Measurements from ENCODE around the gene SLC36A2. TPM values are rescaled to one million over a fixed set of nuclear protein-coding genes. Genes with fewer than 3 reads are reported as not detected.

Gene SLC36A2
- total RNA-seq, 2 donors from 2014 or later, result not detected

DNA sequence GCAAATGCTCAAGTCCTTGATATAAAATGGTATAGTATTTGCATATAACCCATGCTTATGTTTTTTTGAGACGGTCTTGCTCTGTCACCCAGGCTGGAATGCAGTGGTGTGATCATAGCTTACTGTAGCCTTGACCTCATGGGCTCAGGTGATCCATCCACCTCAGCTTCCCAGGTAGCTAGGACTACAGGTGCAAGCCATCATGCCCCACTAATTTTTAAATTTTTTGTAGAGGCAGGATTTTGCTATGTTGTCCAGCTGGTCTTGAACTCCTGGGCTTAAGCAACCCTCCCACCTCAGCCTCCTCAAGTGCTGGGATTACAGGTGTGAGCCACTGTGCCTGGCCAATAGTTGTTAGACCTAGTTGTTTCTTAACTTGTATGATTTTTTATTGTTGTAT is 61.1 kb downstream of the SLC36A2 start:
- ATAC-seq (ENCODE audit: insufficient number of reproducible peaks, low FRiP score, low read depth) (no peak), DNase-seq (ENCODE audit: low spot score) (no peak)
- Histone ChIP-seq H3K4me3 (no peak overlapping the region), H3K27ac (no peak overlapping the region), H3K36me3 (no peaks in the 10 kb centered on the region), H3K9me3 (no peaks in the 10 kb centered on the region), H3K4me1 (ENCODE audit: control insufficient read depth in 1 of 2, low read depth in 2 of 2) (no peaks in the 10 kb centered on the region), H3K27me3 (replicated peaks; ENCODE audit: insufficient read depth) (no peaks in the 10 kb centered on the region)
- no peak for TF ChIP-seq CTCF (IDR thresholded peaks at IDR 0.05)

DNA sequence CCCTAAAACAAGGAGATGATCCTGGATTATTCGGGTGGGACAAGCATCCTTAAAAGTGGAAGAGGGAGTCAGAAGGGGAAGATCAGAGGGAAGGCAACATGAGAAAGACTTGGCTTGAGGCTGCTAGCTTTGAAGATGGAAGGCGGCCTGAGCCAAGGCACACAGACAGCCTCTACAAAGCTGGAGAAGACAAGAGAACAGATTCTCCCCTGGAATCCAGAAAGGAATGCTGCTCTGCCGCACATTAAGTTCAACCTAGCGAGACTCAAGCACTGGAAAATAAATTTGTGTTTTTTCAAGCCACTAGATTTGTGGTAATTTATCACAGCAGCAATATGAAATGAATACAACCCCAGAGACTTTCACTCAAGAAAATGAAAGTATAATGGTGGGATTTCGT is 61.7 kb downstream of the SLC36A2 start:
- DNase-seq (ENCODE audit: low spot score) (no peak), ATAC-seq (ENCODE audit: insufficient number of reproducible peaks, low FRiP score, low read depth) (no peak)

GRCh38 chr5:151284392-151284967 is 62.9 kb downstream of the SLC36A2 start:
- Histone ChIP-seq H3K4me3 (no peak overlapping the region), H3K4me1 (ENCODE audit: control insufficient read depth in 1 of 2, low read depth in 2 of 2) (no peaks in the 10 kb centered on the region), H3K36me3 (no peaks in the 10 kb centered on the region), H3K9me3 (no peaks in the 10 kb centered on the region), H3K27me3 (replicated peaks; ENCODE audit: insufficient read depth) (no peaks in the 10 kb centered on the region), H3K27ac (no peak overlapping the region)
- DNase-seq (ENCODE audit: low spot score) (no peak), ATAC-seq (ENCODE audit: insufficient number of reproducible peaks, low FRiP score, low read depth) (no peak)
- TF ChIP-seq CTCF (IDR thresholded peaks at IDR 0.05), result no peak

More for the DNA sequence above, 61.7 kb downstream of the SLC36A2 start:
- Histone ChIP-seq H3K4me1 (ENCODE audit: control insufficient read depth in 1 of 2, low read depth in 2 of 2) (no peaks in the 10 kb centered on the region), H3K36me3 (no peaks in the 10 kb centered on the region), H3K4me3 (no peak overlapping the region), H3K9me3 (no peaks in the 10 kb centered on the region), H3K27me3 (replicated peaks; ENCODE audit: insufficient read depth) (no peaks in the 10 kb centered on the region), H3K27ac (no peak overlapping the region)
- no peak for TF ChIP-seq CTCF (IDR thresholded peaks at IDR 0.05)

DNA sequence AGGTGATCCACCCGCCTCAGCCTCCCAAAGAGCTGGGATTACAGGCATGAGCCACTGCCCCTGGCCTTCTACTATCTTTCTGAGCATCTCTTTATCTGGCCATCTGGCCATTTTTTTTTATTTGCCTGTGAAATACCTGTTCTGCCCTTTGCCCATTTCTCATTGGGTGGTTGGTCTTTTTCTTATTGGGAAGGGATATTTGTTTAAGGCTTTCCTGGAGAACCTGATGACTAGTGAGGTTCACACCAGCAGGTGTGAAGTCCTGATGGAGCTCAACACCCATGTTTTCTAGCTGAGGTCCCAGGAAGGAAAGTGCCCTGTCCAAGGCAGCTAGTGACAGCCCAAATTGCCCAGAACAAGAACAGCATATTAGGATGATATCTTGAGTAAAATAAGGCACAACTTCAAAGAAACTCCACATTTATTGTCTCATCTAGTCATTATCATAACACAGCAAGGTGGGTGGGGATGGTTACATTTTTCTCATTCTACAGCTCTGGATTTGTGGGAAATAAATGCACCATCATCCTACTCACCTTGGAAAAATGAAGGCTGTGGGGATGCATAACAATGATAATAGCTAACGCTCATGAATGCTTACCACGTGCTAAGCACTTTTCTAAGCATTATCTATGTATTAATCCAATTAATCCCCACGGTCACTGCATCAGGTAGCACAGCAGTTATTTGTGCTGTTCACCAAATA is 64.1 kb downstream of the SLC36A2 start:
- DNase-seq (ENCODE audit: low spot score) (no peak), ATAC-seq (ENCODE audit: insufficient number of reproducible peaks, low FRiP score, low read depth) (no peak)
- Histone ChIP-seq H3K36me3 (no peaks in the 10 kb centered on the region), H3K27me3 (replicated peaks; ENCODE audit: insufficient read depth) (no peaks in the 10 kb centered on the region), H3K9me3 (no peaks in the 10 kb centered on the region), H3K27ac (no peak overlapping the region), H3K4me1 (ENCODE audit: control insufficient read depth in 1 of 2, low read depth in 2 of 2) (no peaks in the 10 kb centered on the region), H3K4me3 (no peak overlapping the region)
- no peak for TF ChIP-seq CTCF (IDR thresholded peaks at IDR 0.05)

GRCh38 chr5:151281001-151281639 is 66.2 kb downstream of the SLC36A2 start:
- Histone ChIP-seq H3K4me1 (ENCODE audit: control insufficient read depth in 1 of 2, low read depth in 2 of 2) (no peaks in the 10 kb centered on the region), H3K27ac (no peak overlapping the region), H3K4me3 (no peak overlapping the region), H3K36me3 (no peaks in the 10 kb centered on the region), H3K9me3 (no peaks in the 10 kb centered on the region), H3K27me3 (replicated peaks; ENCODE audit: insufficient read depth) (no peaks in the 10 kb centered on the region)
- no peak for DNase-seq (ENCODE audit: low spot score)
- TF ChIP-seq CTCF (IDR thresholded peaks at IDR 0.05), result no peak
- no peak for ATAC-seq (ENCODE audit: insufficient number of reproducible peaks, low FRiP score, low read depth)

Data from thoracic aorta (tissue), 2 donors.